Ishikawa (cell line): ENCODE data around the gene CLCF1.

Experiments used
- EP300 ChIP-seq: IDR thresholded peaks from 2 replicates; pipeline ENCODE4 v1.6.1; 2012; ENCODE audit warnings: borderline replicate concordance
- TAF1 ChIP-seq: IDR thresholded peaks from 2 replicates; pipeline ENCODE4 v1.6.1; 2012; ENCODE audit warnings: low read depth, mild to moderate bottlenecking
- TCF12 ChIP-seq: IDR thresholded peaks from 2 replicates; pipeline ENCODE4 v1.6.1; 2012; ENCODE audit warnings: low read depth
- TEAD4 ChIP-seq: IDR thresholded peaks from 2 replicates; pipeline ENCODE4 v1.6.1; 2012
- TF ChIP-seq, protein P1 (sequence below): IDR thresholded peaks from 2 replicates; pipeline ENCODE4 v1.6.1; 2012
- TF ChIP-seq, protein P2 (sequence below): IDR thresholded peaks from 2 replicates; pipeline ENCODE4 v1.6.1; 2012; ENCODE audit warnings: low read depth, mild to moderate bottlenecking

DNA sequence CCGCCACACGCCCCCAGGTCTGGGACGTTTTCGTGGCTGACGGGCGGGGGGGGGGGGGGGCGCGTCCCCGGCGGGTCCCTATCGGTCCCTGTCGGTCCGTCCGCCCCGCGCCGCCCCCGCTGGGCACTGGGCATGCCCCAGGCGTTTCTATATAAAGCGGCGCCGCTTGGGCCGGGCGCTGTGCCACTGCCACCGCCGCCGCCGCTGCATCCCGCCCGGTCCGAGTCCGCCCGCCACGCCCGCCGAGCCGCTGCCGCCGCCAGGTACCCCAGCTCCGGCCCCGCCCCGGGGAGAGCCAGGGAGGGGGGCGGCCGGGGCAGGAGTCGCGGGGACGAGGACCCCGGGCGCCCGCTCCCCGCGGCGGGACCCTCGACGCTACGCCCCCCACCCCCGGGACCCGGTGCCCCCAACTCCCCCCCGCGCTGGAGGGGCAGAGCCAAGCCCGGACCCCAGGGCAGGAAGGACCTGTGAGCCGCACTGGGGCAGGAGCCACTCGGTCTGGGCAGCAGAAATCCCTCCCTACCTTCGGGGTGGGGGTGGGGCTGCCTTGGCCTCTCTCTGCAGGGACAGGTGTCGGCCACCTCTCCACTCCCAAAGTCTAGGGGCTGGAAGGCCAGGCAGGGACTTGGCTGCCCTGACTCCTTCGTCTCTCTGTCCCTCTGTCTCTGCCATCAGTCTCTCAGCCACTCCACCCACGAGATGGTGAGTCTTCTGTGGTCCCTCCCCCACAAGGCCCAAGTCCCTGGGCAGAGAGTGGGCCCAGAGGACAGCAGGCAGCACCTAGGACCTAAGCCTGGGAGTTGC is 42.3 kb upstream of the CLCF1 start, which contains the start of gene CARNS1:
- TF ChIP-seq, protein P1, sequence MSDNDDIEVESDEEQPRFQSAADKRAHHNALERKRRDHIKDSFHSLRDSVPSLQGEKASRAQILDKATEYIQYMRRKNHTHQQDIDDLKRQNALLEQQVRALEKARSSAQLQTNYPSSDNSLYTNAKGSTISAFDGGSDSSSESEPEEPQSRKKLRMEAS, result no peak
- TF ChIP-seq TAF1, result no peak
- TF ChIP-seq, protein P2, sequence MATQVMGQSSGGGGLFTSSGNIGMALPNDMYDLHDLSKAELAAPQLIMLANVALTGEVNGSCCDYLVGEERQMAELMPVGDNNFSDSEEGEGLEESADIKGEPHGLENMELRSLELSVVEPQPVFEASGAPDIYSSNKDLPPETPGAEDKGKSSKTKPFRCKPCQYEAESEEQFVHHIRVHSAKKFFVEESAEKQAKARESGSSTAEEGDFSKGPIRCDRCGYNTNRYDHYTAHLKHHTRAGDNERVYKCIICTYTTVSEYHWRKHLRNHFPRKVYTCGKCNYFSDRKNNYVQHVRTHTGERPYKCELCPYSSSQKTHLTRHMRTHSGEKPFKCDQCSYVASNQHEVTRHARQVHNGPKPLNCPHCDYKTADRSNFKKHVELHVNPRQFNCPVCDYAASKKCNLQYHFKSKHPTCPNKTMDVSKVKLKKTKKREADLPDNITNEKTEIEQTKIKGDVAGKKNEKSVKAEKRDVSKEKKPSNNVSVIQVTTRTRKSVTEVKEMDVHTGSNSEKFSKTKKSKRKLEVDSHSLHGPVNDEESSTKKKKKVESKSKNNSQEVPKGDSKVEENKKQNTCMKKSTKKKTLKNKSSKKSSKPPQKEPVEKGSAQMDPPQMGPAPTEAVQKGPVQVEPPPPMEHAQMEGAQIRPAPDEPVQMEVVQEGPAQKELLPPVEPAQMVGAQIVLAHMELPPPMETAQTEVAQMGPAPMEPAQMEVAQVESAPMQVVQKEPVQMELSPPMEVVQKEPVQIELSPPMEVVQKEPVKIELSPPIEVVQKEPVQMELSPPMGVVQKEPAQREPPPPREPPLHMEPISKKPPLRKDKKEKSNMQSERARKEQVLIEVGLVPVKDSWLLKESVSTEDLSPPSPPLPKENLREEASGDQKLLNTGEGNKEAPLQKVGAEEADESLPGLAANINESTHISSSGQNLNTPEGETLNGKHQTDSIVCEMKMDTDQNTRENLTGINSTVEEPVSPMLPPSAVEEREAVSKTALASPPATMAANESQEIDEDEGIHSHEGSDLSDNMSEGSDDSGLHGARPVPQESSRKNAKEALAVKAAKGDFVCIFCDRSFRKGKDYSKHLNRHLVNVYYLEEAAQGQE, result no peak
- no peak for TF ChIP-seq EP300
- no peak for TF ChIP-seq TCF12
- no peak for TF ChIP-seq TEAD4
